ENCODE results near the gene GARIN5B.
A peak's percentile ranks its signal among the peaks of the same experiment; 100 is the strongest.

Gene GARIN5B

DNA sequence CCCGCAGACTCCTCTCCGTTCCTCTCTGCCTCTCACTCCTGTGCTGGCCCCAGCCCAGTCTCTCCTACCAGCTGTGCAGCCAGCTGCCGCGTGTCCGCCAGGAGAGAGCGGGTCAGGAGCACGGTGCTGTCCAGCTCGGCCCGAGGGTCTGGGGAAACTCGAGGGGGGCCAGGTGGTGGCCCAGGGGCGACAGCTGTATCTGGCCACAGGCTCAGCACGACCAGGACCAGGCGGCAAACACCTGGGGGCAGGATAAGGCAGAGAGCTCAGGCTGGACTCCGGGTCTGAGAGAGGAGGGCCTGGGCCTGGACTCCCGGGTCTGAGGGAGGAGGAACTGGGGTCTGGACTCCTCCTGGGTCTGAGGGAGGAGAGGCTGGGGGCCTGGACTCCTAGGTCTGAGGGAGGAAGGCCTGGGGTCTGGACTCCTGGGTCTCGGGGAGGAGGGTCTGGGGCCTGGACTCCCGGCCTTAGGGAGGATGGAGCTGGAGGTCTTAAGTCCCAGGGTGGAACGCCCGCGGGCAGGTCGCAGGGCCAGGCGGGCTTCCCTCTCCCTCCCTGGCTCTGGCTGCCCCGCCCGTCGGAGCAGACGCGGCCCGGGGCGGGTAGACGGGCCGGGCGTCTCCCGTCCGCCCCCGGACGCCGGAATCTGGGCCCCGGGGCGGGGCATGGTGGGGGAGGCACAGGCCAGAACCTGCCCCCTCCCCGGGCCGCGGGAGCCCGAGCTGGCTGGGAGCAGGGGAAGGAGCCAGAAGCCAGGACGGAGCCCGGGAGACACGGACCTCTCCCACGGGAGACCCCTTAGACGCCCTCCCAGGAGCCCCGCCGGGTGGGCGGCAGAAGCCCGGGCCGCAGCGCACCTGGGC is 5.9 kb upstream of the GARIN5B start:
- peak overlapping the region; percentile 43 for H3K4me3 ChIP-seq (replicated peaks; ENCODE audit: low read depth, low read length)
- peak; percentile 41 for DNase-seq (ENCODE audit: low read depth)
- TF ChIP-seq, protein P1, sequence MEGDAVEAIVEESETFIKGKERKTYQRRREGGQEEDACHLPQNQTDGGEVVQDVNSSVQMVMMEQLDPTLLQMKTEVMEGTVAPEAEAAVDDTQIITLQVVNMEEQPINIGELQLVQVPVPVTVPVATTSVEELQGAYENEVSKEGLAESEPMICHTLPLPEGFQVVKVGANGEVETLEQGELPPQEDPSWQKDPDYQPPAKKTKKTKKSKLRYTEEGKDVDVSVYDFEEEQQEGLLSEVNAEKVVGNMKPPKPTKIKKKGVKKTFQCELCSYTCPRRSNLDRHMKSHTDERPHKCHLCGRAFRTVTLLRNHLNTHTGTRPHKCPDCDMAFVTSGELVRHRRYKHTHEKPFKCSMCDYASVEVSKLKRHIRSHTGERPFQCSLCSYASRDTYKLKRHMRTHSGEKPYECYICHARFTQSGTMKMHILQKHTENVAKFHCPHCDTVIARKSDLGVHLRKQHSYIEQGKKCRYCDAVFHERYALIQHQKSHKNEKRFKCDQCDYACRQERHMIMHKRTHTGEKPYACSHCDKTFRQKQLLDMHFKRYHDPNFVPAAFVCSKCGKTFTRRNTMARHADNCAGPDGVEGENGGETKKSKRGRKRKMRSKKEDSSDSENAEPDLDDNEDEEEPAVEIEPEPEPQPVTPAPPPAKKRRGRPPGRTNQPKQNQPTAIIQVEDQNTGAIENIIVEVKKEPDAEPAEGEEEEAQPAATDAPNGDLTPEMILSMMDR (IDR thresholded peaks at IDR 0.05; ENCODE audit: low read length, missing control alignments) = no peak

DNA sequence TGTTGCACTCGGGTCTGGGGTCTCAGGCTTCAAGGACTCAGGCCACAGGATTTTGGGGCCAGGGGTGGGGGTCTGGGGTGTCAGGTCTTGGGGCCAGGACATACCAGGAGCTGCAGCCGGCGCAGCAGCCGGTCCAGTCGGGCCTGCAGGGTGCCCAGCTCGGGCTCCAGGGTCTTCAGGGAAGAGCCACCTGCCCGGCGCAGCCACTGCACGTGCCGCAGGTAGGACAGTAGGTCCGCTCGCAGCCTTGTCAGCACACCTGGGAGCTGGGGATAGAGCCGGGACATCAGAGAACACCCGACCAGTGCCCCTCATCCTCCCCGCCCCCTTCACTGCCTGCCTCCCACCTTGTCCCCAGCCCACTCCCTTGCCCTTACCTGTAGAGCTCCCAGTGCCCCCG is 5.0 kb upstream of the GARIN5B start:
- no peak overlapping the region for H3K4me3 ChIP-seq (replicated peaks; ENCODE audit: low read depth, low read length)
- no peak for DNase-seq (ENCODE audit: low read depth)
- TF ChIP-seq, protein P1 (IDR thresholded peaks at IDR 0.05; ENCODE audit: low read length, missing control alignments) = no peak

DNA sequence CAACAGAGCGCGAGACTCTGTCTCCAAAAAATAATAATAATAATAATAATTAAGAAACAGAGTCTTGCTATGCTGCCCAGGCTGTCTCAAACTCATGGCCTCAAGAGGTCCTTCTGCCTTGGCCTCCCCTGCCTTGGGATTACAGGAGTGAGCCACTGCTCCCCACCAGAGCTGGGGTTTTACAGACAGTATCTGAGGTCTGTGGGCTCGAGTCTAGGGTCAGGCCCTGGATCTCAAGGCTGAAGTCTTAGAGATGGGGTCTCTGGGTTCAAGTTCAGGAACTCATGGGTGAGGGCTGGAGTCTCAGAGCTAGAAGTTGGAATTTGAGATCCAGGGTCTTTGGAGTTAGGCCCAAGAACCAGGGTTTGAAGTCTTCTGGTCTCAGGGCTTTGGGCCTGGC is 3.7 kb upstream of the GARIN5B start:
- DNase-seq (ENCODE audit: low read depth) = no peak
- H3K4me3 ChIP-seq (replicated peaks; ENCODE audit: low read depth, low read length) = no peak overlapping the region
- TF ChIP-seq, protein P1 (IDR thresholded peaks at IDR 0.05; ENCODE audit: low read length, missing control alignments) = no peak

DNA sequence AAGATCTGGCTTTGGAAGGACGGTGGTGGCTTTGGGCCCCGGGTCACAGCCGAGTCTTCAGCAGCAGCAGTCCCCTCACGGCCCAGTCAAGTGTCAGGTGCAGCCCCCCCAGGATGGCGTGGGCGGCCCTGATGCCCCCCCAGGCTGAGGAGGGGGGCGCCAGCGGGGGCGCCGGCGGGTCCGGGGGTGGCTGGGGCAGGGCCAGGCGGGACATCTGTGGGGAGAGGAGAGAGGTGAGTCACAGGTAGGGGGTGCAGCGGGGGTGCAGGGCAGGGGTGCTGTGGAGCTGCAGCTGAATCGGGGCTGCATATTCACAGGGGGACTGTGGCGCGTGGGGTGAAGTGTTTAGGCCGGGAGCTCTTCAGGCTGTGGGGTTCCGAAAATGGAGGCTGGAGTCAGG is 2.9 kb upstream of the GARIN5B start:
- DNase-seq (ENCODE audit: low read depth) = no peak
- no peak overlapping the region for H3K4me3 ChIP-seq (replicated peaks; ENCODE audit: low read depth, low read length)
- TF ChIP-seq, protein P1 (IDR thresholded peaks at IDR 0.05; ENCODE audit: low read length, missing control alignments) = no peak

DNA sequence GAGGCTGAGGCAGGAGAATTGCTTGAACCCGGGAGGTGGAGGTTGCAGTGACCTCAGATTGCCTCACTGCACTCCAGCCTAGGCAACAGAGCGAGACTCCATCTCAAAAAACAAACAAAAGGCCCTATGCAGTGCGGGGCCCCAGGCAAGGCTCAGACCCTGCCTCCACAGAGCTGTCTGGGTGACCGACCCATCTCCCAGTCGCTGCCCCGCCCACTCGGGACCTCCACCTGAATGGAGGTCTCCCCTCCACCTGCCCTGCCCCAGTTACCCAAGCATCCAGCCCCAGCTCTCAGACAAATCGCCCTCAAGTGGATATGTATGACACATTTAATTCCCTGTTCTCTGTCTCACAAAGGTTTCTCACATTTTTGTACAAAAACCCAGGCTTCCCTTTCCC is 2.2 kb upstream of the GARIN5B start:
- TF ChIP-seq, protein P1 (IDR thresholded peaks at IDR 0.05; ENCODE audit: low read length, missing control alignments) = no peak
- H3K4me3 ChIP-seq (replicated peaks; ENCODE audit: low read depth, low read length) = no peak overlapping the region
- DNase-seq (ENCODE audit: low read depth) = no peak

DNA sequence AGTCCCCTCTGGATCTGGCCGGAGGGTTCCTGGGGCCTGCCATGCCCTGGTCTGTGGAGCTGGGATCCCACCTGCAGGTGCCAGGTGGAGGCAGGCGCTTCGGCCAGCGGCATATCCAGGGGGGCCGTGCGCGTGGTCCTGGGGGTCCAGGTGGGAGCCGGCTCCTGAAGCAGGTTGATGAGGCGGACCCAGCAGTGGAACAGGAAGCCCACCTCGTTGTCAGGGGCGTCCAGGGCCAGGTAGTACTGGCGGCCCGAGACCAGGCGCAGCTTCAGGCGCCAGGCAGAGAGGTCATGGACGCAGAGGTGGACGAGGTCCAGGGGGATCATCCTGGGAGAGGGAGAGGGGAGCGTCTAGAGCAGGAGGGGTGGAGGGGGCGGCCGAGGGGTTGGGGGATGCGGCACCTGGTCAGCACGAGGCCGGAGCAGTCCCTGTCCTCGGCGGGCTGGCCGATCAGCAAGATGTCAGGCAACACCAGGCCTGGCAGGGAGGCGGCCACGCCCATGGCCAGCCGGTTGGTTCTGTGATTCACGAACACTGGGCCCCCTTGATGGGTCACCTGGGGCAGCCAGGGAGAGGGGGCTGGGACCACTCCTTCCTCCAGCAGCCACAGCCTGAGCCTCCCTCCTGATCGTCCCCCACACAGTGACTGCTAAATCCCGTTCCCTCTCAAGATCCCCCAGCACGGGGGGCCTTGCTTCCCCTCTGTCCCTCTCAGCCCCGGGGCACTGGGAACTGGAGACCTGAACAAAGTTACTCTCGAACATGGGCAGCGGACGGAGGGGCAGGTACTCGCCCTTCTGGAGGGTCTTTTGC is 678 bp downstream of the GARIN5B start:
- TF ChIP-seq, protein P1 (IDR thresholded peaks at IDR 0.05; ENCODE audit: low read length, missing control alignments) = no peak
- H3K4me3 ChIP-seq (replicated peaks; ENCODE audit: low read depth, low read length) = no peak overlapping the region
- no peak for DNase-seq (ENCODE audit: low read depth)
